SK-N-SH treated with all-trans-retinoic acid at 6 μM for 48 hours (cell line): ENCODE data around the gene CHMP1A.

ENCODE experiments used
- ARNTL ChIP-seq: fragments of 450-650 bp; formaldehyde crosslinking; IDR thresholded peaks from 2 replicates; pipeline ENCODE4 v1.5.0; 2020; ENCODE audit warnings: low read depth, mild to moderate bottlenecking, moderate library complexity, borderline replicate concordance
- ESRRG ChIP-seq: fragments of 250-450 bp; sonication (Bioruptor Pico); IDR thresholded peaks from 2 replicates; pipeline ENCODE4 v1.6.1; 2021; ENCODE audit warnings: mild to moderate bottlenecking
- OSR1 ChIP-seq: fragments of 250-450 bp; sonication (Bioruptor Pico); IDR thresholded peaks from 2 replicates; pipeline ENCODE4 v1.8.0; 2022; ENCODE audit warnings: moderate library complexity, mild to moderate bottlenecking, inconsistent platforms
- RARB ChIP-seq: fragments of 250-450 bp; sonication (Bioruptor Pico); IDR thresholded peaks from 2 replicates; pipeline ENCODE4 v1.8.0; 2021; ENCODE audit warnings: mild to moderate bottlenecking, moderate library complexity
- TF ChIP-seq, protein P1 (sequence below): fragments of 250-450 bp; sonication (Bioruptor Pico); IDR thresholded peaks from 2 replicates; pipeline ENCODE4 v1.8.0; 2020; ENCODE audit warnings: mild to moderate bottlenecking, moderate library complexity, borderline replicate concordance
- TF ChIP-seq, protein P2 (sequence below): fragments of 250-450 bp; sonication (Bioruptor Pico); IDR thresholded peaks from 2 replicates; pipeline ENCODE4 v1.5.1; 2020; ENCODE audit warnings: low read depth, mild to moderate bottlenecking, moderate library complexity

DNA sequence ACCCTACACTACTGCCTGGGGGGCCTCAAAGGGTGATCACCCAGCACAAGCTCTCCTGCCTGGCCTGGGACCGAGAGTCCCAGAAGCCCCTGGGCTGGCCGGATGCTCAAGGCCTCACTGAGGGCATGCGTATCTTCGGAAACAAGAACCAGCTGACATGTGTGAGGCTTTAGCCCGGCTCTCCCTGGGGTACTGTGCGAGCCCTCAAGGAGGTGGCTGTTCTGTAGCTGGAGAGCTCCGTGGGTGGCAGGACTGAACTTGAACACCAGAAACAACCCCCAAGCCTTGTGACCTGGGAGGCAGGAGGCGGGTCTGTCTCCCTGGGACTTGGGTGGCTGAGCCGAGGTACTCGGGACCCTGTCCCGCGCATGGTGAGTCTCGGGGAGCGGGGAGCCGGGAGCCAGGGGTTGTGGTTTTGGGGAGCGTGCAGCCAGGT, 37.1 kb downstream of the CHMP1A start:
- TF ChIP-seq, protein P1, sequence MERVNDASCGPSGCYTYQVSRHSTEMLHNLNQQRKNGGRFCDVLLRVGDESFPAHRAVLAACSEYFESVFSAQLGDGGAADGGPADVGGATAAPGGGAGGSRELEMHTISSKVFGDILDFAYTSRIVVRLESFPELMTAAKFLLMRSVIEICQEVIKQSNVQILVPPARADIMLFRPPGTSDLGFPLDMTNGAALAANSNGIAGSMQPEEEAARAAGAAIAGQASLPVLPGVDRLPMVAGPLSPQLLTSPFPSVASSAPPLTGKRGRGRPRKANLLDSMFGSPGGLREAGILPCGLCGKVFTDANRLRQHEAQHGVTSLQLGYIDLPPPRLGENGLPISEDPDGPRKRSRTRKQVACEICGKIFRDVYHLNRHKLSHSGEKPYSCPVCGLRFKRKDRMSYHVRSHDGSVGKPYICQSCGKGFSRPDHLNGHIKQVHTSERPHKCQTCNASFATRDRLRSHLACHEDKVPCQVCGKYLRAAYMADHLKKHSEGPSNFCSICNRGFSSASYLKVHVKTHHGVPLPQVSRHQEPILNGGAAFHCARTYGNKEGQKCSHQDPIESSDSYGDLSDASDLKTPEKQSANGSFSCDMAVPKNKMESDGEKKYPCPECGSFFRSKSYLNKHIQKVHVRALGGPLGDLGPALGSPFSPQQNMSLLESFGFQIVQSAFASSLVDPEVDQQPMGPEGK (CRISPR knock-in tag), result no peak
- no peak for TF ChIP-seq ARNTL (CRISPR knock-in tag)
- TF ChIP-seq RARB (CRISPR knock-in tag), result no peak
- TF ChIP-seq OSR1 (CRISPR knock-in tag), result no peak
- TF ChIP-seq, protein P2, sequence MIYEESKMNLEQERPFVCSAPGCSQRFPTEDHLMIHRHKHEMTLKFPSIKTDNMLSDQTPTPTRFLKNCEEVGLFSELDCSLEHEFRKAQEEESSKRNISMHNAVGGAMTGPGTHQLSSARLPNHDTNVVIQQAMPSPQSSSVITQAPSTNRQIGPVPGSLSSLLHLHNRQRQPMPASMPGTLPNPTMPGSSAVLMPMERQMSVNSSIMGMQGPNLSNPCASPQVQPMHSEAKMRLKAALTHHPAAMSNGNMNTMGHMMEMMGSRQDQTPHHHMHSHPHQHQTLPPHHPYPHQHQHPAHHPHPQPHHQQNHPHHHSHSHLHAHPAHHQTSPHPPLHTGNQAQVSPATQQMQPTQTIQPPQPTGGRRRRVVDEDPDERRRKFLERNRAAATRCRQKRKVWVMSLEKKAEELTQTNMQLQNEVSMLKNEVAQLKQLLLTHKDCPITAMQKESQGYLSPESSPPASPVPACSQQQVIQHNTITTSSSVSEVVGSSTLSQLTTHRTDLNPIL, result no peak
- no peak for TF ChIP-seq ESRRG (CRISPR knock-in tag)
